CD4-positive, alpha-beta T cell treated with Interleukin-17A for 1 hour (primary cell): Measurements from ENCODE around the gene NPHP4.

Experiments
- DNase-seq: peaks from one replicate; pipeline ENCODE4 v3.0.0-alpha.2; 2020

Gene NPHP4

GRCh38 chr1:5887349-5887970 lies 104.8 kb downstream of the NPHP4 start:
- DNase-seq: no peak

GRCh38 chr1:5886541-5887348 lies 105.5 kb downstream of the NPHP4 start:
- no peak for DNase-seq

- DNase-seq: no peak
Observed at GRCh38 chr1:5886140-5886483, 106.1 kb downstream of the NPHP4 start.

GRCh38 chr1:5885471-5886139 lies 106.6 kb downstream of the NPHP4 start:
- no peak for DNase-seq

GRCh38 chr1:5884110-5884509 lies 108.1 kb downstream of the NPHP4 start:
- DNase-seq: no peak

GRCh38 chr1:5883129-5884048 lies 108.8 kb downstream of the NPHP4 start:
- no peak for DNase-seq

- no peak for DNase-seq
Observed at GRCh38 chr1:5882367-5883128, 109.7 kb downstream of the NPHP4 start.

- no peak for DNase-seq
Observed at GRCh38 chr1:5881526-5882222, 110.6 kb downstream of the NPHP4 start.

- no peak for DNase-seq
Observed at GRCh38 chr1:5880630-5881405, 111.4 kb downstream of the NPHP4 start.

GRCh38 chr1:5879421-5879820 lies 112.8 kb downstream of the NPHP4 start:
- no peak for DNase-seq

- no peak for DNase-seq
Observed at GRCh38 chr1:5878971-5879370, 113.3 kb downstream of the NPHP4 start.

- no peak for DNase-seq
Observed at GRCh38 chr1:5877683-5878530, 114.3 kb downstream of the NPHP4 start.

GRCh38 chr1:5877001-5877400 lies 115.2 kb downstream of the NPHP4 start:
- no peak for DNase-seq

- DNase-seq: no peak
Observed at GRCh38 chr1:5876094-5876650, 116.1 kb downstream of the NPHP4 start.

- no peak for DNase-seq
Observed at GRCh38 chr1:5875345-5875910, 116.8 kb downstream of the NPHP4 start.

- no peak for DNase-seq
Observed at GRCh38 chr1:5874416-5875110, 117.7 kb downstream of the NPHP4 start.

- DNase-seq: no peak
Observed at GRCh38 chr1:5873556-5873955, 118.7 kb downstream of the NPHP4 start.

GRCh38 chr1:5872886-5873285 lies 119.3 kb downstream of the NPHP4 start:
- no peak for DNase-seq
